HCT116 (cell line): ENCODE results near the gene F2RL1. TPM values are rescaled to one million over a fixed set of nuclear protein-coding genes. Genes with fewer than 3 reads are reported as not detected.
"Not testable (repeated sequence)": the region's sequence is repeated elsewhere in the genome, so short reads cannot be mapped to it uniquely, and the experiment has no call there.

ENCODE experiments used
- ATAC-seq: fragments of 200-7000 bp; cut with Tn5 transposase; 2 replicates; pipeline ENCODE4 v1.9.1; 2020; ENCODE audit warnings: mild to moderate bottlenecking, moderate library complexity
- BruUV-seq: library from RNA; stranded (reverse); fragments of 400-500 nt; replicated peaks from 2 replicates; lab custom pipeline; 2021; lab: Mats Ljungman, UMichigan
- CTCF ChIA-PET: fragments of 300-600 bp; sonication (Branson Sonifier 250); formaldehyde crosslinking; loops from one replicate; lab custom pipeline; 2021; ENCODE audit warnings: antibody characterized with exemption; lab: Charles Lee
- POLR2A ChIA-PET: fragments of 300-600, 350-600 bp; sonication (Branson Sonifier 250); formaldehyde crosslinking; loops from one replicate; lab custom pipeline; 2021; ENCODE audit warnings: antibody characterized with exemption; lab: Charles Lee
- RAD21 ChIA-PET, 2 experiments: fragments of 300-600 bp; sonication (Branson Sonifier 250); formaldehyde crosslinking; loops; one replicate each; lab custom pipeline; 2023; ENCODE audit warnings: low total read pairs in 2 of 2; ENCODE audit not compliant: uncharacterized antibody in 2 of 2, unreplicated experiment in 2 of 2, low non-redundant PET in 1 of 2; lab: Charles Lee
- DNase-seq: peaks from one replicate; pipeline ENCODE4 v3.0.0-alpha.2; 2010; ENCODE audit warnings: low read depth, low spot score
- H2AFZ ChIP-seq: fragments of 200-600 bp; shearing (Covaris generic), sonication (generic); 2 replicates; pipeline ENCODE4 v1.6.1; 2017; ENCODE audit warnings: low read depth, mixed run types, mixed read lengths, antibody characterized with exemption, low read length; ENCODE audit not compliant: poor library complexity, severe bottlenecking
- H3K27ac ChIP-seq: 2 replicates; pipeline ENCODE4 v1.5.1; 2012; ENCODE audit warnings: low read depth, low read length
- H3K27me3 ChIP-seq: fragments of 200-600 bp; sonication (generic); 2 replicates; pipeline ENCODE4 v1.6.1; 2016; ENCODE audit warnings: mixed run types, low read length, mixed read lengths; ENCODE audit not compliant: insufficient read depth
- H3K36me3 ChIP-seq, 2 experiments: fragments of 200-500 bp in 1 of 2; fragments of 200-600 bp in 1 of 2; sonication (Bioruptor generic) in 1 of 2; sonication (generic) in 1 of 2; 2 replicates each; pipeline versions ENCODE4 v1.5.1 to v1.6.1; 2014 to 2016; ENCODE audit warnings: low read length in 2 of 2, inconsistent platforms in 1 of 2, mixed read lengths in 1 of 2, mixed run types in 1 of 2; ENCODE audit not compliant: insufficient read depth in 2 of 2, control insufficient read depth in 1 of 2
- H3K4me1 ChIP-seq, 2 experiments: fragments of 200-600 bp in 1 of 2; sonication (generic) in 1 of 2; 2 replicates each; pipeline versions ENCODE4 v1.5.1 to v1.6.1; 2012 to 2017; ENCODE audit warnings: low read length in 2 of 2, inconsistent platforms in 1 of 2, mild to moderate bottlenecking in 1 of 2, mixed read lengths in 1 of 2, mixed run types in 1 of 2, moderate library complexity in 1 of 2; ENCODE audit not compliant: insufficient read depth in 2 of 2, control insufficient read depth in 1 of 2
- H3K4me2 ChIP-seq: fragments of 200-600 bp; sonication (generic); 2 replicates; pipeline ENCODE4 v1.6.1; 2017; ENCODE audit warnings: mixed run types, low read length, mixed read lengths
- H3K4me3 ChIP-seq, 2 experiments: fragments of 200-600 bp in 1 of 2; sonication (generic) in 1 of 2; replicated peaks in 1 of 2; 2 replicates each; pipeline ENCODE4 v1.5.1; 2011 to 2016; ENCODE audit warnings: low read length in 2 of 2, control low read depth in 1 of 2, low read depth in 1 of 2, mild to moderate bottlenecking in 1 of 2, mixed read lengths in 1 of 2, mixed run types in 1 of 2
- H3K79me2 ChIP-seq: fragments of 200-600 bp; sonication (generic); 2 replicates; pipeline ENCODE4 v1.6.1; 2017; ENCODE audit warnings: mild to moderate bottlenecking, mixed run types, low read length, moderate library complexity, mixed read lengths; ENCODE audit not compliant: insufficient read depth
- H3K9ac ChIP-seq: fragments of 200-600 bp; sonication (generic); 2 replicates; pipeline ENCODE4 v1.6.1; 2016; ENCODE audit warnings: low read length, mixed read lengths
- H3K9me2 ChIP-seq: fragments of 200-600 bp; sonication (generic), shearing (Covaris generic); 2 replicates; pipeline ENCODE4 v1.6.1; 2017; ENCODE audit warnings: mixed run types, mild to moderate bottlenecking, moderate library complexity; ENCODE audit not compliant: insufficient read depth
- H3K9me3 ChIP-seq, 2 experiments: fragments of 200-500 bp in 1 of 2; fragments of 200-600 bp in 1 of 2; sonication (Bioruptor generic) in 1 of 2; sonication (generic) in 1 of 2; 2 replicates each; pipeline ENCODE4 v1.6.1; 2014 to 2017; ENCODE audit warnings: low read length in 2 of 2, mixed read lengths in 2 of 2, inconsistent platforms in 1 of 2, low read depth in 1 of 2, mild to moderate bottlenecking in 1 of 2, mixed run types in 1 of 2, moderate library complexity in 1 of 2; ENCODE audit not compliant: control insufficient read depth in 1 of 2, insufficient read depth in 1 of 2
- H4K20me1 ChIP-seq: fragments of 200-600 bp; sonication (generic), shearing (Covaris generic); 2 replicates; pipeline ENCODE4 v1.6.1; 2017; ENCODE audit warnings: mixed run types, mild to moderate bottlenecking, moderate library complexity; ENCODE audit not compliant: insufficient read depth
- CBX3 ChIP-seq: IDR thresholded peaks from 2 replicates; pipeline ENCODE4 v1.6.1; 2012; ENCODE audit warnings: low read depth
- EGR1 ChIP-seq: IDR thresholded peaks from 2 replicates; pipeline ENCODE4 v1.6.1; 2012; ENCODE audit warnings: low read depth
- ELF1 ChIP-seq: IDR thresholded peaks from 2 replicates; pipeline ENCODE4 v1.6.1; 2012; ENCODE audit warnings: low read depth, borderline replicate concordance
- EZH2 ChIP-seq: fragments of 200-600 bp; sonication (generic); IDR thresholded peaks from 2 replicates; pipeline ENCODE4 v1.6.1; 2017; ENCODE audit warnings: antibody characterized with exemption, mixed run types
- EZH2phosphoT487 ChIP-seq: fragments of 200-600 bp; IDR thresholded peaks from 2 replicates; pipeline ENCODE4 v1.6.1; 2018; ENCODE audit warnings: antibody characterized with exemption, borderline replicate concordance
- FOSL1 ChIP-seq: IDR thresholded peaks from 2 replicates; pipeline ENCODE4 v1.6.1; 2012; ENCODE audit warnings: low read depth
- JUND ChIP-seq: IDR thresholded peaks from 2 replicates; pipeline ENCODE4 v1.6.1; 2012
- MAX ChIP-seq: IDR thresholded peaks from 2 replicates; pipeline ENCODE4 v1.6.1; 2012
- SIN3A ChIP-seq: IDR thresholded peaks from 2 replicates; pipeline ENCODE4 v1.6.1; 2012; ENCODE audit warnings: low read depth
- SRF ChIP-seq: IDR thresholded peaks from 2 replicates; pipeline ENCODE4 v1.6.1; 2012; ENCODE audit warnings: low read depth
- ZBTB33 ChIP-seq: IDR thresholded peaks from 2 replicates; pipeline ENCODE4 v1.6.1; 2011; ENCODE audit warnings: mild to moderate bottlenecking, low read length, moderate library complexity; ENCODE audit not compliant: insufficient replicate concordance; ENCODE audit errors: extremely low read depth
- ZFX ChIP-seq: fragments of 450-650 bp; IDR thresholded peaks from 2 replicates; pipeline ENCODE4 v1.6.1; 2017
- intact Hi-C: fragments of 100-400 bp; cut with micrococcal nuclease; formaldehyde crosslinking; loops from 2 replicates; pipeline ENCODE4 v1.10.0; 2022
- total RNA-seq: library from RNA; stranded (reverse); gene quantifications from one replicate; pipeline ENCODE4 v1.2.1, GENCODE V29; 2021; ENCODE audit not compliant: unreplicated experiment
- TF ChIP-seq, protein P1 (sequence below): IDR thresholded peaks from 2 replicates; pipeline ENCODE4 v1.6.1; 2012

F2RL1 gene
- total RNA-seq, 1 experiment from 2014 or later: 119 TPM

- H3K27ac ChIP-seq: no peak overlapping the region
- RAD21 ChIA-PET: no interaction called here
- no peaks in the 10 kb centered on the region for H3K36me3 ChIP-seq
- no peak overlapping the region for H2AFZ ChIP-seq
- H3K27me3 ChIP-seq: no peaks in the 10 kb centered on the region
- H4K20me1 ChIP-seq: no peaks in the 10 kb centered on the region
- peaks cover 4 to 17% of the 10 kb centered on the region in 2 experiments; a peak in 3 of 4 replicates for H3K4me1 ChIP-seq
- TF ChIP-seq EZH2: no peak
- no peak for TF ChIP-seq SIN3A
- no peak for TF ChIP-seq ZFX
- TF ChIP-seq, all 23 proteins: peak for 0
- BruUV-seq: no TSS peak
- ATAC-seq (no peak), DNase-seq (no peak)
- H3K4me3 ChIP-seq: no peak overlapping the region
- H3K79me2 ChIP-seq: no peaks in the 10 kb centered on the region
- H3K4me2 ChIP-seq: no peak overlapping the region
- intact Hi-C loops: no loop called here
- no peaks in the 10 kb centered on the region for H3K9me2 ChIP-seq
- H3K9me3 ChIP-seq: no peaks in the 10 kb centered on the region
- CTCF ChIA-PET: no interaction called here
- POLR2A ChIA-PET: no interaction called here
- no peak overlapping the region for H3K9ac ChIP-seq
Measured at GRCh38 chr5:76851728-76852369, 33.0 kb downstream of the F2RL1 start.

GRCh38 chr5:76852772-76853171, 33.9 kb downstream of the F2RL1 start:
- Histone ChIP-seq H3K4me2 (no peak overlapping the region), H3K4me1 (peaks cover 4 to 17% of the 10 kb centered on the region in 2 experiments; a peak in 3 of 4 replicates), H4K20me1 (no peaks in the 10 kb centered on the region), H3K9me3 (no peaks in the 10 kb centered on the region), H3K9ac (no peak overlapping the region), H3K27me3 (no peaks in the 10 kb centered on the region), H3K9me2 (no peaks in the 10 kb centered on the region), H3K79me2 (no peaks in the 10 kb centered on the region), H2AFZ (no peak overlapping the region), H3K36me3 (no peaks in the 10 kb centered on the region), H3K27ac (no peak overlapping the region), H3K4me3 (no peak overlapping the region)
- DNase-seq: no peak
- POLR2A ChIA-PET: no interaction called here
- ATAC-seq: no peak
- CTCF ChIA-PET: no interaction called here
- RAD21 ChIA-PET: no interaction called here
- intact Hi-C loops: no loop called here
- TF ChIP-seq, protein P1, sequence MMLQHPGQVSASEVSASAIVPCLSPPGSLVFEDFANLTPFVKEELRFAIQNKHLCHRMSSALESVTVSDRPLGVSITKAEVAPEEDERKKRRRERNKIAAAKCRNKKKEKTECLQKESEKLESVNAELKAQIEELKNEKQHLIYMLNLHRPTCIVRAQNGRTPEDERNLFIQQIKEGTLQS: no peak
- TF ChIP-seq CBX3 (no peak), EZH2 (no peak), EZH2phosphoT487 (no peak), FOSL1 (no peak), SIN3A (no peak), ELF1 (no peak), SRF (no peak), MAX (no peak), JUND (no peak), ZBTB33 (no peak), EGR1 (no peak)
- no TSS peak for BruUV-seq

GRCh38 chr5:76853741-76854140, 34.9 kb downstream of the F2RL1 start:
- peaks cover 4 to 17% of the 10 kb centered on the region in 2 experiments; a peak in 3 of 4 replicates for H3K4me1 ChIP-seq

More at GRCh38 chr5:76853741-76854140, 34.9 kb downstream of the F2RL1 start:
- CTCF ChIA-PET, H3K4me2 ChIP-seq, H3K9ac ChIP-seq, H3K9me3 ChIP-seq, BruUV-seq, H3K9me2 ChIP-seq, DNase-seq, RAD21 ChIA-PET, intact Hi-C loops, POLR2A ChIA-PET, H3K36me3 ChIP-seq, H3K27me3 ChIP-seq, H3K27ac ChIP-seq, ATAC-seq, H3K4me3 ChIP-seq, H2AFZ ChIP-seq, H3K79me2 ChIP-seq, H4K20me1 ChIP-seq: not testable (repeated sequence)
